H9 (cell line): Measurements from ENCODE around the gene IGSF10. TPM values are rescaled to one million over a fixed set of nuclear protein-coding genes. Genes with fewer than 3 reads are reported as not detected.

Experiments used
- DNase-seq: peaks from one replicate; pipeline ENCODE4 v3.0.0-alpha.2; 2017
- H2AFZ ChIP-seq: one replicate; pipeline ENCODE4 v1.6.1; 2013; ENCODE audit warnings: mild to moderate bottlenecking, low read length, control low read depth, moderate library complexity
- H2AK5ac ChIP-seq: 2 replicates; pipeline ENCODE4 v1.6.1; 2013; ENCODE audit warnings: low read length, control low read depth, mixed read lengths; ENCODE audit not compliant: insufficient read length
- H2BK120ac ChIP-seq: one replicate; pipeline ENCODE4 v1.6.1; 2013; ENCODE audit warnings: low read depth, mild to moderate bottlenecking, low read length, control low read depth, inconsistent platforms; ENCODE audit not compliant: poor library complexity, severe bottlenecking
- H2BK12ac ChIP-seq: 2 replicates; pipeline ENCODE4 v1.6.1; 2013; ENCODE audit warnings: low read length, control low read depth, mixed read lengths, low read depth; ENCODE audit not compliant: insufficient read length
- H2BK15ac ChIP-seq: 2 replicates; pipeline ENCODE4 v1.6.1; 2013; ENCODE audit warnings: low read depth, low read length, control low read depth
- H2BK20ac ChIP-seq: one replicate; pipeline ENCODE4 v1.6.1; 2013; ENCODE audit warnings: low read depth, mild to moderate bottlenecking, low read length, control low read depth, inconsistent platforms; ENCODE audit not compliant: poor library complexity, severe bottlenecking
- H2BK5ac ChIP-seq: 2 replicates; pipeline ENCODE4 v1.6.1; 2013; ENCODE audit warnings: low read length, control low read depth, mixed read lengths; ENCODE audit not compliant: insufficient read length
- H3K14ac ChIP-seq: 2 replicates; pipeline ENCODE4 v1.6.1; 2013; ENCODE audit warnings: low read length, control low read depth; ENCODE audit not compliant: insufficient read depth
- H3K18ac ChIP-seq: 2 replicates; pipeline ENCODE4 v1.6.1; 2013; ENCODE audit warnings: low read depth, mild to moderate bottlenecking, mixed read lengths, low read length, control low read depth; ENCODE audit not compliant: insufficient read length
- H3K23ac ChIP-seq: 2 replicates; pipeline ENCODE4 v1.6.1; 2013; ENCODE audit warnings: low read length, control low read depth, mixed read lengths, low read depth; ENCODE audit not compliant: insufficient read length
- H3K23me2 ChIP-seq: 2 replicates; pipeline ENCODE4 v1.6.1; 2013; ENCODE audit warnings: low read depth, mild to moderate bottlenecking, mixed read lengths, low read length, control low read depth; ENCODE audit not compliant: insufficient read length, poor library complexity, severe bottlenecking
- H3K27ac ChIP-seq: 2 replicates; pipeline ENCODE4 v1.5.1; 2013; ENCODE audit warnings: low read length, control low read depth, mixed read lengths, low read depth; ENCODE audit not compliant: insufficient read length
- H3K27me3 ChIP-seq: 2 replicates; pipeline ENCODE4 v1.6.1; 2013; ENCODE audit warnings: low read length, control low read depth, inconsistent platforms; ENCODE audit not compliant: insufficient read depth
- H3K4ac ChIP-seq: 2 replicates; pipeline ENCODE4 v1.6.1; 2013; ENCODE audit warnings: low read depth, mild to moderate bottlenecking, control low read depth, inconsistent platforms, low read length, moderate library complexity
- H3K4me1 ChIP-seq: 2 replicates; pipeline ENCODE4 v1.6.1; 2013; ENCODE audit warnings: low read length, control low read depth, inconsistent platforms; ENCODE audit not compliant: insufficient read depth
- H3K4me2 ChIP-seq: 2 replicates; pipeline ENCODE4 v1.6.1; 2013; ENCODE audit warnings: low read length, control low read depth, mixed read lengths; ENCODE audit not compliant: insufficient read length, insufficient read depth
- H3K56ac ChIP-seq: 2 replicates; pipeline ENCODE4 v1.6.1; 2013; ENCODE audit warnings: low read depth, mild to moderate bottlenecking, mixed read lengths, low read length, control low read depth; ENCODE audit not compliant: insufficient read length
- H3K79me1 ChIP-seq: 2 replicates; pipeline ENCODE4 v1.6.1; 2013; ENCODE audit warnings: low read depth, mild to moderate bottlenecking, moderate library complexity, low read length, control low read depth, inconsistent platforms; ENCODE audit not compliant: insufficient read depth, poor library complexity, severe bottlenecking
- H3K79me2 ChIP-seq: 2 replicates; pipeline ENCODE4 v1.6.1; 2013; ENCODE audit warnings: low read length, control low read depth, inconsistent platforms; ENCODE audit not compliant: insufficient read depth
- H3K9ac ChIP-seq: 2 replicates; pipeline ENCODE4 v1.6.1; 2013; ENCODE audit warnings: low read length, control low read depth, mixed read lengths; ENCODE audit not compliant: insufficient read length; ENCODE audit errors: extremely low read depth
- H3K9me3 ChIP-seq: one replicate; pipeline ENCODE4 v1.6.1; 2013; ENCODE audit warnings: low read depth, low read length, inconsistent platforms; ENCODE audit not compliant: control insufficient read depth
- H3T11ph ChIP-seq: one replicate; pipeline ENCODE4 v1.6.1; 2013; ENCODE audit warnings: mild to moderate bottlenecking, low read length, control low read depth, inconsistent platforms
- H4K20me1 ChIP-seq: one replicate; pipeline ENCODE4 v1.6.1; 2013; ENCODE audit not compliant: control insufficient read depth, insufficient read length, insufficient read depth
- H4K5ac ChIP-seq: 2 replicates; pipeline ENCODE4 v1.6.1; 2013; ENCODE audit warnings: low read depth, mild to moderate bottlenecking, mixed read lengths, low read length, control low read depth; ENCODE audit not compliant: insufficient read length
- H4K8ac ChIP-seq: replicated peaks from 2 replicates; pipeline ENCODE4 v1.6.1; 2013; ENCODE audit warnings: low read length, control low read depth, mixed read lengths, low read depth; ENCODE audit not compliant: insufficient read length
- H4K91ac ChIP-seq: 2 replicates; pipeline ENCODE4 v1.6.1; 2013; ENCODE audit warnings: low read depth, mild to moderate bottlenecking, moderate library complexity, mixed read lengths, low read length, control low read depth; ENCODE audit not compliant: insufficient read length
- H3K27ac Mint-ChIP-seq, 3 experiments: 2 replicates in 2 of 3; 3 replicates in 1 of 3; pipeline ENCODE4 v1.8.0; 2020 to 2021; ENCODE audit warnings: mixed read lengths in 3 of 3, mild to moderate bottlenecking in 1 of 3, moderate library complexity in 1 of 3
- H3K27me3 Mint-ChIP-seq: 2 replicates; pipeline ENCODE4 v1.8.0; 2021; ENCODE audit warnings: low read depth, mild to moderate bottlenecking, moderate library complexity, mixed read lengths
- H3K36me3 Mint-ChIP-seq, 3 experiments: 2 replicates in 2 of 3; 3 replicates in 1 of 3; pipeline ENCODE4 v1.8.0; 2020 to 2021; ENCODE audit warnings: low read depth in 3 of 3, mixed read lengths in 3 of 3; ENCODE audit not compliant: insufficient read depth in 1 of 3
- H3K4me1 Mint-ChIP-seq, 2 experiments: 2 replicates each; pipeline ENCODE4 v1.8.0; 2020; ENCODE audit warnings: mixed read lengths in 2 of 2
- H3K4me3 Mint-ChIP-seq, 2 experiments: 2 replicates in 1 of 2; 3 replicates in 1 of 2; pipeline ENCODE4 v1.8.0; 2020 to 2021; ENCODE audit warnings: mild to moderate bottlenecking in 2 of 2, mixed read lengths in 2 of 2, moderate library complexity in 1 of 2
- H3K9me3 Mint-ChIP-seq, 2 experiments: 2 replicates in 1 of 2; 3 replicates in 1 of 2; pipeline ENCODE4 v1.8.0; 2020; ENCODE audit warnings: mild to moderate bottlenecking in 2 of 2, mixed read lengths in 2 of 2, moderate library complexity in 1 of 2
- WGBS: extraction: QIAGEN DNeasy Blood & Tissue Kit; methylation state at CpG from one replicate; pipeline ENCODE4 v1.1.7; 2013; ENCODE audit warnings: missing lambda C conversion rate, low lambda C conversion rate, mixed read lengths; ENCODE audit not compliant: insufficient read length; ENCODE audit errors: extremely low coverage; 5-methylcytosine and 5-hydroxymethylcytosine counted together
- long read RNA-seq: library from polyadenylated mRNA; unstranded; transcript quantifications from one replicate; pipeline ENCODE4 v2.0.0, GENCODE V29; 2020
- total RNA-seq: library from RNA; stranded (reverse); gene quantifications from 2 replicates; pipeline ENCODE4 v1.2.1, GENCODE V29; 2021
- TF ChIP-seq, protein P1 (sequence below): fragments of 200-600 bp; sonication (generic); conservative IDR thresholded peaks from 3 replicates; pipeline ENCODE4 v1.8.0; 2021; ENCODE audit warnings: antibody characterized with exemption, mild to moderate bottlenecking

The IGSF10 gene, protein sequence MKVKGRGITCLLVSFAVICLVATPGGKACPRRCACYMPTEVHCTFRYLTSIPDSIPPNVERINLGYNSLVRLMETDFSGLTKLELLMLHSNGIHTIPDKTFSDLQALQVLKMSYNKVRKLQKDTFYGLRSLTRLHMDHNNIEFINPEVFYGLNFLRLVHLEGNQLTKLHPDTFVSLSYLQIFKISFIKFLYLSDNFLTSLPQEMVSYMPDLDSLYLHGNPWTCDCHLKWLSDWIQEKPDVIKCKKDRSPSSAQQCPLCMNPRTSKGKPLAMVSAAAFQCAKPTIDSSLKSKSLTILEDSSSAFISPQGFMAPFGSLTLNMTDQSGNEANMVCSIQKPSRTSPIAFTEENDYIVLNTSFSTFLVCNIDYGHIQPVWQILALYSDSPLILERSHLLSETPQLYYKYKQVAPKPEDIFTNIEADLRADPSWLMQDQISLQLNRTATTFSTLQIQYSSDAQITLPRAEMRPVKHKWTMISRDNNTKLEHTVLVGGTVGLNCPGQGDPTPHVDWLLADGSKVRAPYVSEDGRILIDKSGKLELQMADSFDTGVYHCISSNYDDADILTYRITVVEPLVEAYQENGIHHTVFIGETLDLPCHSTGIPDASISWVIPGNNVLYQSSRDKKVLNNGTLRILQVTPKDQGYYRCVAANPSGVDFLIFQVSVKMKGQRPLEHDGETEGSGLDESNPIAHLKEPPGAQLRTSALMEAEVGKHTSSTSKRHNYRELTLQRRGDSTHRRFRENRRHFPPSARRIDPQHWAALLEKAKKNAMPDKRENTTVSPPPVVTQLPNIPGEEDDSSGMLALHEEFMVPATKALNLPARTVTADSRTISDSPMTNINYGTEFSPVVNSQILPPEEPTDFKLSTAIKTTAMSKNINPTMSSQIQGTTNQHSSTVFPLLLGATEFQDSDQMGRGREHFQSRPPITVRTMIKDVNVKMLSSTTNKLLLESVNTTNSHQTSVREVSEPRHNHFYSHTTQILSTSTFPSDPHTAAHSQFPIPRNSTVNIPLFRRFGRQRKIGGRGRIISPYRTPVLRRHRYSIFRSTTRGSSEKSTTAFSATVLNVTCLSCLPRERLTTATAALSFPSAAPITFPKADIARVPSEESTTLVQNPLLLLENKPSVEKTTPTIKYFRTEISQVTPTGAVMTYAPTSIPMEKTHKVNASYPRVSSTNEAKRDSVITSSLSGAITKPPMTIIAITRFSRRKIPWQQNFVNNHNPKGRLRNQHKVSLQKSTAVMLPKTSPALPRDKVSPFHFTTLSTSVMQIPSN (N-terminal part only)
- 0.13 and 0.20 TPM in 2 replicates for total RNA-seq
- long read RNA-seq, partial matches to known transcripts: 0 of 1 reads
- long read RNA-seq, other reads (novel, unspliced or antisense): 1 of 1 reads

DNA sequence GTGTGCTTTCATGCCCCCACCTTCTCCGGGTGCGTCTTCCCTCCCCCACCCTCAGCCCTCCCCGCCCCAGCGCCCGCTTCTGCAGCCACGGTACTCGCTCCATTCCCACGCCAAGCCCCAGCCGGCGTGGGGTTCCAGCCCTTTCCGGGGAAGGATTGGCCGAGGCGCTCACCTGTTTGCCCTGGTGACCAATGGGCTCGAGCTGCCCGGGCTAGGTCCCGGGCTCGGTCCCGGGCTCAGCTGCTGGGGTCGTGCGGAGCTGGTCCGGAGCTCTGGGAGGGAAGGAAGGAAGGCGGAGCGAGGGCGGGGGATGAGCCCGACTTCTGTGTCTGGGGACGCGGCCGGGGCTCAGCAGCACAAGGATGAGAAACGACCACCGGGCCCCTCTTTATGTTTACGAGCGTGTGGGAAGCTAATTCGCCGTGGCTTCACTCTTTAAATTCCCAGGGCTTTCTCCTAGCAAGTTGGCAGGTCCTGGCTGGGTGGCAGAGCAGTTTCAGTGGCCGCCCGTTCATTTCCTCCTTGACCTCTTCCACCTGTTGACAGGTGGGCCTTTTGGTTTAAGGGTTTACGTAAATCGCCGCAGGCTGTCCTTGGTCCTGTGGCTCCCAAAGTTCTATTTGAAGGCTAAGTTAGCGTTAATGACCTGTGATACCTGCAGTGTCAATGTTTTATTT, at the start of gene IGSF10:
Gene IGSF10 (minus strand): TSS at position 288 of the 677 bp plus-strand sequence. CDS start 2,352 bp downstream, outside the sequence.
- peaks cover 7% of the 10 kb centered on the region for H3K23me2 ChIP-seq
- H3K27ac Mint-ChIP-seq: no peak within 1 kb of the TSS
- H3K36me3 Mint-ChIP-seq: no peaks in the 10 kb centered on the region

More for the DNA sequence above, at the start of gene IGSF10:
- Histone ChIP-seq H2BK15ac (no peak within 1 kb of the TSS), H3K79me1 (no peaks in the 10 kb centered on the region), H3K27me3 (no peaks in the 10 kb centered on the region), H3K23ac (no peak within 1 kb of the TSS), H2AK5ac (no peak within 1 kb of the TSS), H2AFZ (peak within 1 kb of the TSS; percentile 8), H3K9ac (no peak within 1 kb of the TSS), H3K79me2 (no peaks in the 10 kb centered on the region), H3K14ac (peak within 1 kb of the TSS; percentile 71; the same call in 1 of the 2 replicates), H2BK12ac (no peak within 1 kb of the TSS), H2BK120ac (no peak within 1 kb of the TSS), H4K20me1 (no peaks in the 10 kb centered on the region), H3K4me1 (no peaks in the 10 kb centered on the region), H4K5ac (no peak within 1 kb of the TSS), H2BK5ac (no peak within 1 kb of the TSS), H4K91ac (no peak within 1 kb of the TSS), H3K4ac (no peak within 1 kb of the TSS), H3K4me2 (peak within 1 kb of the TSS; percentile 68), H3T11ph (no peak within 1 kb of the TSS), H2BK20ac (no peak within 1 kb of the TSS), H4K8ac (no peak within 1 kb of the TSS), H3K56ac (no peak within 1 kb of the TSS), H3K9me3 (no peaks in the 10 kb centered on the region), H3K27ac (no peak within 1 kb of the TSS), H3K18ac (no peak within 1 kb of the TSS)
- H3K4me1 Mint-ChIP-seq: peaks cover 3 to 4% of the 10 kb centered on the region in 2 experiments; a peak in 3 of 4 replicates
- TF ChIP-seq, protein P1, sequence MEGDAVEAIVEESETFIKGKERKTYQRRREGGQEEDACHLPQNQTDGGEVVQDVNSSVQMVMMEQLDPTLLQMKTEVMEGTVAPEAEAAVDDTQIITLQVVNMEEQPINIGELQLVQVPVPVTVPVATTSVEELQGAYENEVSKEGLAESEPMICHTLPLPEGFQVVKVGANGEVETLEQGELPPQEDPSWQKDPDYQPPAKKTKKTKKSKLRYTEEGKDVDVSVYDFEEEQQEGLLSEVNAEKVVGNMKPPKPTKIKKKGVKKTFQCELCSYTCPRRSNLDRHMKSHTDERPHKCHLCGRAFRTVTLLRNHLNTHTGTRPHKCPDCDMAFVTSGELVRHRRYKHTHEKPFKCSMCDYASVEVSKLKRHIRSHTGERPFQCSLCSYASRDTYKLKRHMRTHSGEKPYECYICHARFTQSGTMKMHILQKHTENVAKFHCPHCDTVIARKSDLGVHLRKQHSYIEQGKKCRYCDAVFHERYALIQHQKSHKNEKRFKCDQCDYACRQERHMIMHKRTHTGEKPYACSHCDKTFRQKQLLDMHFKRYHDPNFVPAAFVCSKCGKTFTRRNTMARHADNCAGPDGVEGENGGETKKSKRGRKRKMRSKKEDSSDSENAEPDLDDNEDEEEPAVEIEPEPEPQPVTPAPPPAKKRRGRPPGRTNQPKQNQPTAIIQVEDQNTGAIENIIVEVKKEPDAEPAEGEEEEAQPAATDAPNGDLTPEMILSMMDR: no peak
- WGBS: no CpG with 5 or more reads among the region's 40 CpGs
- no peaks in the 10 kb centered on the region; a peak in 1 of 5 replicates for H3K9me3 Mint-ChIP-seq
- H3K27me3 Mint-ChIP-seq: peaks cover 8% of the 10 kb centered on the region
- peak; percentile 71 for DNase-seq
- peak within 1 kb of the TSS; percentile 68 to 77 for H3K4me3 Mint-ChIP-seq
